Lung (tissue), 12 donors: ENCODE results near the gene RPL12. TPM values are rescaled to one million over a fixed set of nuclear protein-coding genes. Genes with fewer than 3 reads are reported as not detected.
A peak's percentile ranks its signal among the peaks of the same experiment; 100 is the strongest.

Source experiments
- ATAC-seq: fragments of 200-7000 bp; cut with Tn5 transposase; one replicate; pipeline ENCODE4 v1.9.1; 2020; ENCODE audit warnings: moderate number of reproducible peaks; ENCODE audit not compliant: insufficient read depth, low FRiP score
- DNase-seq, 3 donors: peaks; one replicate each; pipeline ENCODE4 v3.0.0-alpha.2; 2013 to 2017
- H3K27ac ChIP-seq, 2 donors: one replicate each; pipeline ENCODE4 v1.5.1; 2013; ENCODE audit warnings: mild to moderate bottlenecking in 2 of 2, moderate library complexity in 2 of 2, control low read depth in 1 of 2, inconsistent platforms in 1 of 2, low read depth in 1 of 2, low read length in 1 of 2
- H3K27me3 ChIP-seq, 3 donors: one replicate each; pipeline ENCODE4 v1.5.1; 2013; ENCODE audit warnings: low read length in 2 of 3; ENCODE audit not compliant: control insufficient read depth in 3 of 3, insufficient read depth in 3 of 3
- H3K36me3 ChIP-seq, 4 donors: one replicate each; pipeline ENCODE4 v1.5.1; 2013; ENCODE audit warnings: low read length in 4 of 4, mild to moderate bottlenecking in 1 of 4, moderate library complexity in 1 of 4; ENCODE audit not compliant: control insufficient read depth in 4 of 4, insufficient read depth in 4 of 4
- H3K4me1 ChIP-seq, 5 donors: one replicate each; pipeline ENCODE4 v1.5.1; 2013; ENCODE audit warnings: low read length in 5 of 5, mild to moderate bottlenecking in 2 of 5, moderate library complexity in 1 of 5; ENCODE audit not compliant: control insufficient read depth in 5 of 5, insufficient read depth in 5 of 5
- H3K4me3 ChIP-seq: one replicate; pipeline ENCODE4 v1.5.1; 2013; ENCODE audit warnings: mild to moderate bottlenecking, control low read depth, moderate library complexity
- H3K9ac ChIP-seq, 2 donors: one replicate each; pipeline ENCODE4 v1.5.1; 2013; ENCODE audit warnings: low read length in 2 of 2, control low read depth in 1 of 2; ENCODE audit not compliant: insufficient read depth in 1 of 2
- H3K9me3 ChIP-seq, 4 donors: one replicate each; pipeline ENCODE4 v1.5.1; 2013; ENCODE audit warnings: low read length in 3 of 4, mild to moderate bottlenecking in 1 of 4, moderate library complexity in 1 of 4; ENCODE audit not compliant: control insufficient read depth in 4 of 4, insufficient read depth in 3 of 4
- CTCF ChIP-seq: IDR thresholded peaks from 2 replicates; pipeline ENCODE4 v1.5.1; 2012; ENCODE audit warnings: mild to moderate bottlenecking; ENCODE audit errors: control extremely low read depth, extremely low read depth
- WGBS, 2 donors: extraction: QIAGEN DNeasy Blood & Tissue Kit; methylation state at CpG; one replicate each; pipeline ENCODE4 v1.1.7; 2013; 5-methylcytosine and 5-hydroxymethylcytosine counted together
- polyA plus RNA-seq, 2 donors: library from polyadenylated mRNA; stranded (reverse); fragments of 200-250 nt; gene quantifications; one replicate each; pipeline ENCODE4 v1.2.1, GENCODE V29; 2013
- total RNA-seq, 2 donors: library from RNA; depleted of rRNA in 1 of 2; stranded (reverse); fragments of >200 nt in 1 of 2; gene quantifications; one replicate each; pipeline ENCODE4 v1.2.1, GENCODE V29; 2014 to 2021
- donor health status: control.
- donor health status: control.
- donor health status: Bipolar disorder and iron deficiency.
- donor health status: healthy.
- donor health status: DM: yes; HTN: yes; CAD: no.

RPL12 gene
- total and polyA plus RNA-seq, 4 donors = 768 to 5,137 (median 1,584) TPM

GRCh38 chr9:127423476-127423933 is 27.7 kb downstream of the RPL12 start:
- peak overlapping the region; percentile 86 to 91 for H3K27ac ChIP-seq
- H3K9me3 ChIP-seq = no peaks in the 10 kb centered on the region
- no peak for TF ChIP-seq CTCF
- no peak for DNase-seq
- H3K36me3 ChIP-seq = peaks cover 0 to 2% (median under 1%) of the 10 kb centered on the region in 4 donors
- H3K4me3 ChIP-seq = peak overlapping the region; percentile 44
- 1 to 2% methylated on average over 9 of the region's 9 CpGs for WGBS, 2 donors
- no peak for ATAC-seq
- peaks cover 0 to 19% (median 10%) of the 10 kb centered on the region in 5 donors for H3K4me1 ChIP-seq
- peak overlapping the region; percentile 77 to 90 for H3K9ac ChIP-seq
- no peaks in the 10 kb centered on the region for H3K27me3 ChIP-seq

GRCh38 chr9:127422787-127423186 is 28.4 kb downstream of the RPL12 start:
- Histone ChIP-seq H3K27ac (no peak overlapping the region), H3K36me3 (peaks cover 0 to 2% (median under 1%) of the 10 kb centered on the region in 4 donors), H3K4me1 (peaks cover 0 to 19% (median 10%) of the 10 kb centered on the region in 5 donors), H3K4me3 (no peak overlapping the region), H3K9ac (peak overlapping the region in 1 of 2 donors; percentile 90), H3K9me3 (no peaks in the 10 kb centered on the region), H3K27me3 (no peaks in the 10 kb centered on the region)
- TF ChIP-seq CTCF = no peak
- DNase-seq (no peak), ATAC-seq (no peak)
- WGBS, 2 donors = 58 to 67% methylated on average over 6 of the region's 6 CpGs

- Histone ChIP-seq H3K27me3 (no peaks in the 10 kb centered on the region), H3K27ac (no peak overlapping the region), H3K9ac (no peak overlapping the region), H3K4me3 (no peak overlapping the region), H3K36me3 (peaks cover 0 to 2% (median 0%) of the 10 kb centered on the region in 4 donors), H3K9me3 (no peaks in the 10 kb centered on the region), H3K4me1 (peaks cover 0 to 19% (median 10%) of the 10 kb centered on the region in 5 donors)
- TF ChIP-seq CTCF = no peak
- no peak for ATAC-seq
- no peak for DNase-seq
- 92 to 95% methylated on average over 10 of the region's 10 CpGs for WGBS, 2 donors
These were observed 28.9 kb downstream of the RPL12 start for GRCh38 chr9:127422133-127422782.
